H1 (cell line): ENCODE measurements around the gene PTCH2. TPM values are rescaled to one million over a fixed set of nuclear protein-coding genes. Genes with fewer than 3 reads are reported as not detected.

Experiments
- CBX8 ChIP-seq: fragments of 300-800, 300-1000 bp; sonication (generic); IDR thresholded peaks from 2 replicates; pipeline ENCODE4 v1.7.1; 2016; ENCODE audit warnings: low read depth, low read length, borderline replicate concordance
- CREB1 ChIP-seq: IDR thresholded peaks from 2 replicates; pipeline ENCODE4 v1.6.1; 2012; ENCODE audit warnings: inconsistent platforms
- EZH2 ChIP-seq: fragments of 200-600 bp; sonication (generic); IDR thresholded peaks from 2 replicates; pipeline ENCODE4 v1.7.1; 2012; ENCODE audit warnings: low read depth, mild to moderate bottlenecking, moderate library complexity, low read length, inconsistent platforms; ENCODE audit not compliant: severe bottlenecking
- JUN ChIP-seq: IDR thresholded peaks from 2 replicates; pipeline ENCODE4 v1.6.1; 2011; ENCODE audit warnings: low read depth, mild to moderate bottlenecking, improper control_type of control experiment, low read length
- KDM1A ChIP-seq: fragments of 200-600, 300-600 bp; sonication (generic); IDR thresholded peaks from 2 replicates; pipeline ENCODE4 v1.7.1; 2016; ENCODE audit warnings: mild to moderate bottlenecking, low read length, borderline replicate concordance
- MAFK ChIP-seq: IDR thresholded peaks from 2 replicates; pipeline ENCODE4 v1.6.1; 2012; ENCODE audit warnings: low read depth, mild to moderate bottlenecking, improper control_type of control experiment, low read length
- NANOG ChIP-seq: IDR thresholded peaks from 2 replicates; pipeline ENCODE4 v1.6.1; 2011; ENCODE audit warnings: low read length, low read depth, mild to moderate bottlenecking, inconsistent platforms; ENCODE audit not compliant: insufficient read depth, poor library complexity, severe bottlenecking
- NRF1 ChIP-seq: IDR thresholded peaks from 2 replicates; pipeline ENCODE4 v1.6.1; 2011; ENCODE audit warnings: mild to moderate bottlenecking, low read depth, low read length, improper control_type of control experiment
- PHF8 ChIP-seq: fragments of 200-600 bp; sonication (generic); conservative IDR thresholded peaks from 2 replicates; pipeline ENCODE4 v1.7.1; 2012; ENCODE audit warnings: low read depth, mild to moderate bottlenecking, inconsistent platforms, low read length, moderate library complexity
- POU5F1 ChIP-seq: IDR thresholded peaks from 2 replicates; pipeline ENCODE4 v1.6.1; 2011; ENCODE audit warnings: low read depth, mild to moderate bottlenecking, low read length, moderate library complexity
- TEAD4 ChIP-seq: IDR thresholded peaks from 2 replicates; pipeline ENCODE4 v1.6.1; 2012; ENCODE audit warnings: low read depth, low read length, inconsistent platforms, mixed read lengths
- polyA plus RNA-seq, 7 experiments: library from polyadenylated mRNA; depleted of rRNA in 3 of 7; stranded (reverse) in 5 of 7; unstranded in 2 of 7; fragments of >200 nt in 5 of 7; fragments of 200-250 nt in 2 of 7; gene quantifications; 1 replicate in 5 of 7; 2 replicates in 1 of 7; 4 replicates in 1 of 7; pipeline versions ENCODE4 v1.2.1 to v1.2.3, GENCODE V29; 2011 to 2013; ENCODE audit warnings: missing spikeins in 2 of 7, mixed read lengths in 2 of 7
- total RNA-seq: library from RNA; stranded (reverse); fragmentation: NEBNext Ultra II Directional; extraction: Animal tissue kit (Norgen Biotek cat#: 25700); gene quantifications from 2 replicates; pipeline ENCODE4 v1.2.1, GENCODE V29; 2021

PTCH2 gene
- total and polyA plus RNA-seq, 2 of the 8 experiments (the other 6 are each of a cell fraction or from before 2014, with no cell fraction given): 0.35 to 1.2 TPM

- no peak for TF ChIP-seq KDM1A
- no peak for TF ChIP-seq JUN
- no peak for TF ChIP-seq MAFK
- no peak for TF ChIP-seq TEAD4
- TF ChIP-seq PHF8: no peak
- no peak for TF ChIP-seq CREB1
- TF ChIP-seq NANOG: no peak
- no peak for TF ChIP-seq NRF1
- TF ChIP-seq CBX8: no peak
- no peak for TF ChIP-seq POU5F1
- TF ChIP-seq EZH2: no peak
These were observed 38.1 kb upstream of the PTCH2 start (continued) for GRCh38 chr1:44881011-44881632.
